NOMO-1 treated with dmso at 0.1 percent for 144 hours (cell line): ENCODE data around the gene OSBPL3.
"Not testable (repeated sequence)": the region's sequence is repeated elsewhere in the genome, so short reads cannot be mapped to it uniquely, and the experiment has no call there.

Experiments
- DNase-seq: peaks from one replicate; lab custom pipeline; 2025; ENCODE audit not compliant: unreplicated experiment; lab: John Stamatoyannopoulos, UW

Gene OSBPL3

DNA sequence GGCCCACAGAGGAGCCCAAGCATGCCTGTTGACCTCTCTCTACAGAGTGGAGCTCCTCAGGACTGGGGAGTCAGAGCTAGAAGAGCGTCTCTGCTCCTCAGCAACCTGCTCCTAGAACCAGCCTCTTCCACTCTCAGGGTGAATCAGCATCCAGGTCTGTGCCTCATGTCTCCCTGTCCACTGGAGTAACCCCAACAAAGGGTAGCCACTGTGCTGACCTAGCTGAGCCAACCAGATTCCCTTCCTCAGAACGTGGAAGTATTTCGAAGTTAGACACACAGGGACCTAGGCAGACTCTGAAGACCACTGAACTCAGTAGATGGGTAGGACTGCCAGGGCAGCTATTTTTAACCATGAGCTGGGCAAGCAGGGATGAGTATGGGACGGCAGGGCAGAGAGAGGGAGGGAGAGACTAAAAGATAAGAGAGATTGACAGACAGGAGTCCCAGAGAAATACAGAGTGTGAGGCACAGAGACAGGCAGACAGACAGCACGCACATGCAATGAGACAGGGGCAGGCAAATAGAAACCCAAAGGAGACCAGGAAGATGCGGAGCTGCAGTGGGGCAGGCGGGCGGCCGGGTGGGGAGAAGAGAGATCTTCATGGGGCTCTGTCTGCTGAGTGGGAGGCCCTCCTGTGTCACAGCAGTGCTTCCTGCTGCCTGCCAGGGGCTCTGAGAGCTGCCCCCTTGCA, 56.7 kb downstream of the OSBPL3 start:
- no peak for DNase-seq

DNA sequence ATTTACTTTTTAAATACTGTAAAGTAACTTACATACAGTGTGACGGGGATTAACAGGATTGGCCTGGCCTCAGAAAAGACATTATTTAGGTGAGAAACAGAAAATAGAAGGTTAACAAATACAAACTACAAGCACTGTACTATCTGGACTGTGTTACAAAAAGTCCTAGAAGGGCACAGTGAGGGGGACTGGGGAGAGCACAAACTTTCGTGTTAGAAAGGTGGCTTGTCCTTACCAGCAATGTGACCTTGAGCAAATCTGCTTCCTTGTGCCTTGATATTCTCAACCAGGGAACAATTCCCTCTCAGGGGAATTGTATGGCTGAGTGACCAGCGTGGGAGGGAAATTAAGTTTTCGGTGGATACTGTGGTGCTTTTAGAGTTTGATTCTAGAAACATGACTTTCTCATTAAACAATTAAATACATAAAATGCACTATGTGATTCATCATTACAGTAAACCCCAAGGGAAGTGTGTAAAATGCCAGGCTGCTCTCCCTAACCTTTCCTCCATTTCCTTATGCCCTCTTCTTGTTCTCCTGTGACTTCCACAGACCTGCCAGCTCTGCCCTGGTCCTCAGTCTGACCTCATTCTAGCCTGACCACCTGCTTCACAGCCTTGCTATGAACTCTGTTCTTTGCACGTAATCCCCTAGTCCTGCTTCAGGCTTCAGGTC, 57.7 kb downstream of the OSBPL3 start:
- DNase-seq: no peak

GRCh38 chr7:24921362-24921679, 58.7 kb downstream of the OSBPL3 start:
- no peak for DNase-seq

- DNase-seq: no peak
Observed at GRCh38 chr7:24920451-24921361, 59.3 kb downstream of the OSBPL3 start.

GRCh38 chr7:24917510-24918239, 62.3 kb downstream of the OSBPL3 start:
- no peak for DNase-seq

DNA sequence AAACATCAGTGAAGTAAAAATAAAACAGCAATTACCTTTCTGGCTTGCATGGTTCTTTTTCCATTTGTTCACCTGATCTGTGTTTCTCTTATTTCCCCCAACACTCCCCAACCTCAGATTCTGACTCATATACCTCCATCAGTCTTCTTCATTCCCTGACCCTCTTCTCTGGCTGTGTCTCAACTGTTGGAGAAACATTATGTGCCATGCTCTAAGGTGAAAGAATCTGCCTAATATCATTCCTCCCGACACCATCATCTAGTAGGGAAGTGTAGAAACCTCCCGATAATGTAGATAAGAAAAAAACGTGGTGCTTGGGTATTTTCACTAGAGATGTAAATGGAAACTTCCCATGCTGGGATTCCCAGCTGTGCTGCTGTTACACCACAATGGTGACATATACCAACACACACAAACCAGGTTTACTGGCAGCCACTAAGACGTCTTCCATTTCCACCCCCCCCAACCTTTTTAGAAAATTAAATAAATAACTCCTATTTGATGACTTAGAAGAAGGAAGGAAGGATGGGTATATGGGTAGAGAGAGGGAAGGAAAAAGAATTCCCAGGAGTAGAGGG, 63.4 kb downstream of the OSBPL3 start:
- DNase-seq: no peak

GRCh38 chr7:24914465-24914859, 65.5 kb downstream of the OSBPL3 start:
- no peak for DNase-seq

DNA sequence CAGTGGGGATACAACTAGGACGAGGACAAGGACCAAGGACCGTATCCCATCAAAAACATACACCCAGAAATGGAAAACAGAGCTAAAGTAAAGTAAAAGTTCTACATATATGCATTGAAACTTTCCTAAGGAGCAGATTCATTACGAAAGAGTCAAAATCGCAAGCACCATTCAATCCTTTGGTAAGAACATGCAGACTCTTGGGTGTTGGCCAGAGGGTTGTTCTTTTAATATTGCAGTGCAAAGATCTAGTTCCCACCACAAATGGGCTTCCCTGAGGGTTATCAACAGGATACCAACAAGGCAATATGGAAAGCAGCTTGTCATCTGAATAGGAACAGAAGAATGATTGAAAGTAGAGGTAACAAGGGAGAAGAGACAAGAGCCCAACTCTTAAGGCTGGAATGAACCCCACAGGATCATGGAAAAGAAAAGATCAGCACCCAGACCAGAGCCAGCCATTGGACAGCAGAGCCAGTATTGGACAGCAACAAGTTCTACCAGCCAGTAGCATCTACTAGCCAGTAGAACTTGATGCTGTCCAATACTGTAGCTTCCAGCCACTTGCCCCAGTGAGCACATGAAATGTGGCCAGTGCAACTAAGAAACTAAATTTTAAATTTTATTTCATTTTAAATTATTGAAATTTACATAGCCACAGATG, 66.0 kb downstream of the OSBPL3 start:
- DNase-seq: no peak

- no peak for DNase-seq
Observed at GRCh38 chr7:24912874-24913514, 67.0 kb downstream of the OSBPL3 start.

GRCh38 chr7:24912424-24912823, 67.6 kb downstream of the OSBPL3 start:
- no peak for DNase-seq

- DNase-seq: peak; percentile 20
Observed at GRCh38 chr7:24911213-24911603, 68.8 kb downstream of the OSBPL3 start.

- DNase-seq: no peak
Observed at GRCh38 chr7:24910551-24911212, 69.3 kb downstream of the OSBPL3 start.

GRCh38 chr7:24908727-24909126, 71.3 kb downstream of the OSBPL3 start:
- DNase-seq: no peak

DNA sequence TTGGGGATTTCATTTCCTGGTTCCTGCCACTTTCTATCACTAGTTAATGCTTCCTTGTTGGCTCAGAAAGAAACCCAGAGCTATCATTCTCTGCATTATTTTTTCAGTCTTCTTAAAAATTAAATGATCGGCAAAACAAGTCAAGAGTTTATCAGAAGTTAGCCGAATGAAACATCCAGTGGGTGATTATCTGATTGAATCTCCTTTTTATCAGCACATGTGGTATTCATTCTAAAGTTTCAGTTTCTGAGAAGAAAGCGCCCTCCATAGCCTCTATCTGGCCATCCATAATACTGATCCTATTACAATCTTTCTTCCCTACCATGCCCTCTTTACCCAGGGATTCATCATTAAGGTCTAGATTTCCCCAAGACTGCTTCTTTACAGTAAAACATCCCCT, 71.8 kb downstream of the OSBPL3 start:
- no peak for DNase-seq

DNA sequence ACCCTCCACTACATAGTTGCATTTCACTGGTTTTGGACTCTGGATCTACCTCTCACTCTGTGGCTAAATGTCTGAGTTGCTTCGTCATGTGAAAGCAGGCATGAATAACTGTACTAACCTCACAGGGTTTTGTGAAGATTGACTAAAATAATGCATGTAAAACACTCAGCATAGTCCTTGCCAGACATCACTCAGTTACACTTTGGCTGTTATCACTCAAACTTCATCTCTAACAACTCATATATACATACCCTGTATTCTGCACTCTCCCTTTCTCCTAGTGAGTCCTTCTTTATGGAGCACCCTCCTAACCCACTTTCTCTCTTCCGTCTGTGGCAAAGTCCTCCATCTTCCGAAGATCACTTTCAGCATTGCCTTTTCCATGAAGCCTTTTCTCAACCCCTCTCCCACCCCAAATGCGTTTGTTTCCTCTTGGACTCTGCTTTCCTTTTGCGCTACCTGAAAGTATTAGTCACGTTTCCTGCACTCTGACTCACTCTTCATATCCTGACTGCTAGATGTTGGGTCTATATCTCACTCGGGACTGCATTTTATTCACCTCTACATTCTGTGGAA, 72.6 kb downstream of the OSBPL3 start:
- DNase-seq: no peak

DNA sequence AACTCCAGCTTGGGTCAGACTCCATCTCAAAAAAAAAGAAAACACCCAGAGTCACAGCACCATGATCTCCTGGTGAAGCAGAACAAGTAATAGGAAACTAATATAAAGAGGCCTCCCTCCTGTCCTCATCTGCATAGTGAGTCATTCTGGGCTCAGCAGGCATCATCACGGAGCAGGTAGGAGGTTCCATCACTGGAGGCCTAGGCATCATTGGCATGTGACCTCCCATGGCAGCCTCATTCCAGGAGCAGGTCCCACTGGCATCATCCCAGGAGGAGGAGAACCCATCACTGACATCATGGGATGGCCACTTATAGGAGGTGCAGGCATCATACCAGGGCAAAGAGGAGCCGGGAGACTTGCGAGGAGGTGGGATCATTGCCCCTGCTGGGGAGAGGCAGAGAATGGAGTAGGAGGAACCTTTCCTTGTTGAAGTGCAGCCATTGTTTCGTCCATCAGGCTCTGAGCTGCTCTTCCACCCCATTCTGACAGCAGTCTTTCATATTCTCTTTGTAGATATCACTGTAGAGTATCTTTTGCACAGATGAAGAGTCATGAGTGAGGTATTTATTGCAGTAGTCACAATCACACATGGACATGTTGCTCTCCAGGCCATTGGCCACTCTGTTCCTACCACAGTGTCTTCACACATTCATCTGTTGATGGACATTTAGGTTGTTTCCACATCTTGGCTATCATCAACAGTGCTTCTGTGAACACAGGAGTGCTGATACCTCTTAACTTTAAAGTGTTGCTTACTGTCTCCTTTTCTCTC, 73.8 kb downstream of the OSBPL3 start:
- DNase-seq: no peak

- DNase-seq: not testable (repeated sequence)
Observed at GRCh38 chr7:24903992-24904391, 76.0 kb downstream of the OSBPL3 start.

- no peak for DNase-seq
Observed at GRCh38 chr7:24903559-24903958, 76.4 kb downstream of the OSBPL3 start.
